H1 (cell line): Measurements from ENCODE around the gene DRAXIN. TPM values are rescaled to one million over a fixed set of nuclear protein-coding genes. Genes with fewer than 3 reads are reported as not detected.

Experiments used
- CTCF ChIA-PET: fragments of 300-600 bp; sonication (Branson Sonifier 250); formaldehyde crosslinking; loops from one replicate; lab custom pipeline; 2021; ENCODE audit not compliant: partially characterized antibody; lab: Charles Lee
- POLR2A ChIA-PET: fragments of 300-600 bp; sonication (Branson Sonifier 250); formaldehyde crosslinking; loops from one replicate; lab custom pipeline; 2021; ENCODE audit warnings: inconsistent platforms; ENCODE audit not compliant: partially characterized antibody; lab: Charles Lee
- DNase-seq, 2 experiments: peaks; one replicate each; pipeline versions ENCODE4 v3.0.0 to v3.0.0-alpha.2; 2010 to 2022; ENCODE audit warnings: low spot score in 2 of 2, low read depth in 1 of 2, mixed read lengths in 1 of 2
- FAIRE-seq: peaks from 2 replicates; lab custom pipeline; 2011; peaks lifted over from hg19 to GRCh38; lab: Jason Lieb, UNC
- H2AFZ ChIP-seq: 2 replicates; pipeline ENCODE4 v1.8.1; 2012; ENCODE audit warnings: low read length, inconsistent platforms
- H2AK5ac ChIP-seq: 2 replicates; pipeline ENCODE4 v1.6.1; 2013; ENCODE audit warnings: low read depth, low read length
- H2BK120ac ChIP-seq: replicated peaks from 2 replicates; pipeline ENCODE3; 2013; ENCODE audit warnings: low read depth, low read length, inconsistent platforms
- H2BK12ac ChIP-seq: 2 replicates; pipeline ENCODE4 v1.6.1; 2013; ENCODE audit warnings: low read depth, low read length
- H2BK15ac ChIP-seq: 2 replicates; pipeline ENCODE4 v1.6.1; 2013; ENCODE audit warnings: low read length
- H2BK20ac ChIP-seq: 2 replicates; pipeline ENCODE4 v1.6.1; 2013; ENCODE audit warnings: low read length
- H2BK5ac ChIP-seq: 2 replicates; pipeline ENCODE4 v1.6.1; 2013; ENCODE audit warnings: low read depth, low read length
- H3K14ac ChIP-seq: 2 replicates; pipeline ENCODE4 v1.6.1; 2013; ENCODE audit warnings: inconsistent platforms; ENCODE audit not compliant: insufficient read length
- H3K18ac ChIP-seq: 2 replicates; pipeline ENCODE4 v1.6.1; 2013; ENCODE audit warnings: low read length; ENCODE audit errors: extremely low read depth
- H3K23ac ChIP-seq: 2 replicates; pipeline ENCODE4 v1.6.1; 2013; ENCODE audit warnings: inconsistent platforms; ENCODE audit not compliant: insufficient read length
- H3K23me2 ChIP-seq: 2 replicates; pipeline ENCODE4 v1.6.1; 2013; ENCODE audit warnings: low read depth, low read length
- H3K27ac ChIP-seq: 2 replicates; pipeline ENCODE4 v1.6.1; 2011; ENCODE audit warnings: low read depth, low read length, inconsistent platforms
- H3K27me3 ChIP-seq, 4 experiments: replicated peaks in 1 of 4; 1 replicate in 1 of 4; 2 replicates in 3 of 4; pipeline versions ENCODE4 v1.6.1 to v1.8.1; 2011 to 2013; ENCODE audit warnings: low read length in 3 of 4, mild to moderate bottlenecking in 3 of 4, inconsistent platforms in 2 of 4, mixed read lengths in 2 of 4, moderate library complexity in 1 of 4; ENCODE audit not compliant: control insufficient read depth in 3 of 4, insufficient read depth in 3 of 4; ENCODE audit errors: extremely low read depth in 1 of 4
- H3K36me3 ChIP-seq, 4 experiments: 2 replicates each; pipeline versions ENCODE4 v1.6.1 to v1.8.1; 2011 to 2013; ENCODE audit warnings: mild to moderate bottlenecking in 4 of 4, low read length in 3 of 4, moderate library complexity in 2 of 4, control low read depth in 1 of 4, inconsistent platforms in 1 of 4; ENCODE audit not compliant: insufficient read depth in 4 of 4, control insufficient read depth in 2 of 4
- H3K4ac ChIP-seq: replicated peaks from 2 replicates; pipeline ENCODE3; 2013; ENCODE audit warnings: low read length, low read depth, mixed read lengths, inconsistent platforms; ENCODE audit not compliant: insufficient read length
- H3K4me1 ChIP-seq, 4 experiments: replicated peaks in 1 of 4; 1 replicate in 1 of 4; 2 replicates in 3 of 4; pipeline versions ENCODE4 v1.6.1 to v1.8.1; 2011 to 2013; ENCODE audit warnings: low read length in 3 of 4, inconsistent platforms in 2 of 4, mixed read lengths in 1 of 4; ENCODE audit not compliant: insufficient read depth in 4 of 4, control insufficient read depth in 3 of 4
- H3K4me2 ChIP-seq, 2 experiments: 2 replicates each; pipeline versions ENCODE4 v1.6.1 to v1.8.1; 2011 to 2013; ENCODE audit warnings: low read depth in 2 of 2, low read length in 2 of 2, control low read depth in 1 of 2, inconsistent platforms in 1 of 2, mild to moderate bottlenecking in 1 of 2; ENCODE audit not compliant: insufficient read depth in 1 of 2
- H3K4me3 ChIP-seq, 4 experiments: fragments of 200-600, 300-600 bp in 1 of 4; sonication (generic), shearing (Covaris generic), sonication (Bioruptor Twin) in 1 of 4; 2 replicates each; pipeline versions ENCODE4 v1.5.1 to v1.8.1; 2011 to 2016; ENCODE audit warnings: low read length in 4 of 4, low read depth in 3 of 4, control low read depth in 2 of 4, inconsistent platforms in 2 of 4, mild to moderate bottlenecking in 2 of 4, mixed read lengths in 1 of 4, moderate library complexity in 1 of 4; ENCODE audit not compliant: insufficient read depth in 2 of 4; ENCODE audit errors: extremely low read depth in 1 of 4
- H3K56ac ChIP-seq: replicated peaks from 2 replicates; pipeline ENCODE3; 2013; ENCODE audit warnings: low read depth, mild to moderate bottlenecking, mixed read lengths, low read length, inconsistent platforms; ENCODE audit not compliant: insufficient read length
- H3K79me1 ChIP-seq: 2 replicates; pipeline ENCODE4 v1.6.1; 2013; ENCODE audit warnings: low read depth, low read length, control low read depth
- H3K79me2 ChIP-seq, 2 experiments: 2 replicates each; pipeline versions ENCODE4 v1.6.1 to v1.8.1; 2012 to 2013; ENCODE audit warnings: low read length in 2 of 2, mild to moderate bottlenecking in 2 of 2, inconsistent platforms in 1 of 2; ENCODE audit not compliant: insufficient read depth in 2 of 2, control insufficient read depth in 1 of 2
- H3K9ac ChIP-seq, 4 experiments: replicated peaks in 1 of 4; 1 replicate in 1 of 4; 2 replicates in 3 of 4; pipeline versions ENCODE4 v1.6.1 to v1.8.1; 2011 to 2013; ENCODE audit warnings: low read depth in 3 of 4, low read length in 3 of 4, control low read depth in 2 of 4, mild to moderate bottlenecking in 2 of 4, moderate library complexity in 2 of 4, inconsistent platforms in 1 of 4; ENCODE audit errors: extremely low read depth in 1 of 4
- H3K9me3 ChIP-seq, 2 experiments: 2 replicates each; pipeline versions ENCODE4 v1.6.1 to v1.8.1; 2012 to 2013; ENCODE audit warnings: mild to moderate bottlenecking in 2 of 2, moderate library complexity in 2 of 2, control low read depth in 1 of 2, inconsistent platforms in 1 of 2, low read depth in 1 of 2, low read length in 1 of 2, mixed read lengths in 1 of 2; ENCODE audit not compliant: insufficient read depth in 2 of 2
- H4K20me1 ChIP-seq, 2 experiments: replicated peaks in 1 of 2; 2 replicates each; pipeline versions ENCODE3 to v1.8.1; 2011 to 2013; ENCODE audit warnings: inconsistent platforms in 2 of 2, low read length in 2 of 2, mild to moderate bottlenecking in 1 of 2; ENCODE audit not compliant: insufficient read depth in 2 of 2, control insufficient read depth in 1 of 2
- H4K5ac ChIP-seq: 2 replicates; pipeline ENCODE4 v1.6.1; 2013; ENCODE audit warnings: low read length, low read depth, mixed read lengths, inconsistent platforms; ENCODE audit not compliant: insufficient read length
- H4K8ac ChIP-seq: 2 replicates; pipeline ENCODE4 v1.8.0; 2013; ENCODE audit warnings: mild to moderate bottlenecking, moderate library complexity, low read length, inconsistent platforms; ENCODE audit not compliant: insufficient read depth; ENCODE audit errors: extremely low read depth
- H4K91ac ChIP-seq: replicated peaks from 2 replicates; pipeline ENCODE3; 2013; ENCODE audit warnings: low read length, mixed read lengths, inconsistent platforms; ENCODE audit not compliant: insufficient read length
- ASH2L ChIP-seq: fragments of 200-600, 300-600 bp; sonication (generic); IDR thresholded peaks from one replicate; pipeline ENCODE4 v1.7.1; 2017; ENCODE audit warnings: low read length
- CBX8 ChIP-seq: fragments of 300-800, 300-1000 bp; sonication (generic); IDR thresholded peaks from 2 replicates; pipeline ENCODE4 v1.7.1; 2016; ENCODE audit warnings: low read depth, low read length, borderline replicate concordance
- CHD2 ChIP-seq: IDR thresholded peaks from 2 replicates; pipeline ENCODE4 v1.6.1; 2012; ENCODE audit warnings: low read length, improper control_type of control experiment
- HDAC6 ChIP-seq: IDR thresholded peaks from one replicate; pipeline ENCODE4 v1.7.1; 2012; ENCODE audit warnings: low read depth, mild to moderate bottlenecking, inconsistent platforms, low read length, moderate library complexity
- JUND ChIP-seq: IDR thresholded peaks from 2 replicates; pipeline ENCODE4 v1.6.1; 2011; ENCODE audit warnings: mild to moderate bottlenecking, improper control_type of control experiment, low read length
- KDM4A ChIP-seq: IDR thresholded peaks from one replicate; pipeline ENCODE4 v1.7.1; 2012; ENCODE audit warnings: low read depth, mild to moderate bottlenecking, moderate library complexity, low read length, inconsistent platforms; ENCODE audit not compliant: severe bottlenecking
- MAX ChIP-seq: IDR thresholded peaks from 2 replicates; pipeline ENCODE4 v1.6.1; 2012; ENCODE audit warnings: inconsistent platforms
- NANOG ChIP-seq: IDR thresholded peaks from 2 replicates; pipeline ENCODE4 v1.6.1; 2011; ENCODE audit warnings: low read length, low read depth, mild to moderate bottlenecking, inconsistent platforms; ENCODE audit not compliant: insufficient read depth, poor library complexity, severe bottlenecking
- POLR2AphosphoS5 ChIP-seq: IDR thresholded peaks from 2 replicates; pipeline ENCODE4 v1.6.1; 2011; ENCODE audit warnings: low read depth, low read length
- SAP30 ChIP-seq: fragments of 300-600 bp; sonication (generic); IDR thresholded peaks from 2 replicates; pipeline ENCODE4 v1.7.1; 2012; ENCODE audit warnings: low read length, moderate library complexity, mild to moderate bottlenecking, inconsistent platforms; ENCODE audit not compliant: insufficient read depth, insufficient replicate concordance
- SIN3A ChIP-seq, 2 experiments: IDR thresholded peaks in 1 of 2; conservative IDR thresholded peaks in 1 of 2; 2 replicates each; pipeline ENCODE4 v1.6.1; 2011 to 2012; ENCODE audit warnings: low read length in 2 of 2, improper control_type of control experiment in 1 of 2, low read depth in 1 of 2, mild to moderate bottlenecking in 1 of 2
- SP2 ChIP-seq: IDR thresholded peaks from 2 replicates; pipeline ENCODE4 v1.6.1; 2012; ENCODE audit warnings: mild to moderate bottlenecking, low read length, inconsistent platforms
- TAF1 ChIP-seq: IDR thresholded peaks from 2 replicates; pipeline ENCODE4 v1.6.1; 2011; ENCODE audit warnings: mild to moderate bottlenecking, low read depth, low read length
- YY1 ChIP-seq: IDR thresholded peaks from 2 replicates; pipeline ENCODE4 v1.6.1; 2011; ENCODE audit warnings: low read depth, mild to moderate bottlenecking, low read length
- WGBS, 2 experiments: shearing (Covaris generic) in 1 of 2; methylation state at CpG; one replicate each; pipeline versions ENCODE4 v1.1.6 to v1.1.7; 2013 to 2015; ENCODE audit warnings: low lambda C conversion rate in 2 of 2, mixed read lengths in 2 of 2, inconsistent platforms in 1 of 2, low coverage in 1 of 2, missing lambda C conversion rate in 1 of 2; ENCODE audit not compliant: insufficient replicate concordance in 2 of 2, insufficient coverage in 1 of 2, insufficient read length in 1 of 2; ENCODE audit errors: extremely low coverage in 1 of 2, missing lambda C conversion rate in 1 of 2; 5-methylcytosine and 5-hydroxymethylcytosine counted together
- polyA plus RNA-seq, 7 experiments: library from polyadenylated mRNA; depleted of rRNA in 3 of 7; stranded (reverse) in 5 of 7; unstranded in 2 of 7; fragments of >200 nt in 5 of 7; fragments of 200-250 nt in 2 of 7; gene quantifications; 1 replicate in 5 of 7; 2 replicates in 1 of 7; 4 replicates in 1 of 7; pipeline versions ENCODE4 v1.2.1 to v1.2.3, GENCODE V29; 2011 to 2013; ENCODE audit warnings: missing spikeins in 2 of 7, mixed read lengths in 2 of 7
- total RNA-seq: library from RNA; stranded (reverse); fragmentation: NEBNext Ultra II Directional; extraction: Animal tissue kit (Norgen Biotek cat#: 25700); gene quantifications from 2 replicates; pipeline ENCODE4 v1.2.1, GENCODE V29; 2021

Gene DRAXIN
- total and polyA plus RNA-seq, 2 of the 8 experiments (the other 6 are each of a cell fraction or from before 2014, with no cell fraction given), result 4.6 to 17.6 TPM

GRCh38 chr1:11705596-11705995, 14.1 kb downstream of the DRAXIN start:
- no peak overlapping the region for H2BK12ac ChIP-seq
- H2BK5ac ChIP-seq, result no peak overlapping the region
- no peaks in the 10 kb centered on the region for H3K9me3 ChIP-seq
- POLR2A ChIA-PET, result interaction anchor here (0.8 to 14.6 kb wide), 8 partner anchors 9 to 53 kb away, joined by 4 to 329 read pairs (median 6); partner anchors contain the start of genes DRAXIN and MAD2L2
- no peak overlapping the region for H3K56ac ChIP-seq
- no peak overlapping the region for H2AFZ ChIP-seq
- H4K20me1 ChIP-seq, result peaks cover 0 to 7% of the 10 kb centered on the region in 2 experiments
- H3K27ac ChIP-seq, result no peak overlapping the region
- peak overlapping the region in 1 of 2 experiments; percentile 22; a peak in 1 of 4 replicates for H3K4me2 ChIP-seq
- no peak overlapping the region for H3K23ac ChIP-seq
- CTCF ChIA-PET, result interaction anchor here (0.8 to 9.2 kb wide), 10 partner anchors 10 to 227 kb away, joined by 3 to 266 read pairs (median 9); partner anchors contain the start of genes DRAXIN, FBXO6 and MAD2L2
- H3K36me3 ChIP-seq, result peaks cover 0 to 6% (median 0%) of the 10 kb centered on the region in 4 experiments; a peak in 1 of 8 replicates
- no peak overlapping the region for H3K14ac ChIP-seq
- no peak overlapping the region for H3K4ac ChIP-seq
- H2AK5ac ChIP-seq, result no peak overlapping the region; the same call in 1 of the 2 replicates
- H3K79me2 ChIP-seq, result peaks cover 6 to 8% of the 10 kb centered on the region in 2 experiments; a peak in 2 of 4 replicates
- H2BK20ac ChIP-seq, result no peak overlapping the region
- peaks cover 7 to 49% (median 34%) of the 10 kb centered on the region in 4 experiments for H3K4me1 ChIP-seq
- WGBS, 2 experiments, result 94% methylated on average over 9 of the region's 9 CpGs; no CpG with 5 or more reads in 1 of the 2 experiments
- H3K4me3 ChIP-seq, result no peak overlapping the region
- no peaks in the 10 kb centered on the region; a peak in 1 of 7 replicates for H3K27me3 ChIP-seq
- H3K18ac ChIP-seq, result peak overlapping the region; percentile 26; the same call in 1 of the 2 replicates
- no peak for DNase-seq
- no peak overlapping the region for H2BK120ac ChIP-seq
- no peak overlapping the region for H4K91ac ChIP-seq
- H3K23me2 ChIP-seq, result peaks cover 6% of the 10 kb centered on the region
- H3K9ac ChIP-seq, result no peak overlapping the region
- no peak for FAIRE-seq
- peaks cover 9% of the 10 kb centered on the region for H3K79me1 ChIP-seq
- no peak overlapping the region for H4K5ac ChIP-seq
- no peak overlapping the region for H4K8ac ChIP-seq
- H2BK15ac ChIP-seq, result no peak overlapping the region
- no peak for TF ChIP-seq POLR2AphosphoS5
- no peak for TF ChIP-seq CBX8
- no peak for TF ChIP-seq CHD2
- no peak for TF ChIP-seq SP2
- TF ChIP-seq KDM4A, result no peak
- TF ChIP-seq SAP30, result no peak
- no peak for TF ChIP-seq JUND
- no peak for TF ChIP-seq SIN3A (conservative IDR thresholded peaks at IDR 0.05 in 1 of 2, IDR thresholded peaks at IDR 0.05 in 1 of 2; ENCODE audit: low read depth in 1 of 2, low read length in 2 of 2)
- TF ChIP-seq HDAC6, result no peak
- no peak for TF ChIP-seq ASH2L
- TF ChIP-seq YY1, result no peak
- TF ChIP-seq NANOG, result no peak
- no peak for TF ChIP-seq MAX
- no peak for TF ChIP-seq TAF1
